Effector CD4-positive, alpha-beta T cell (primary cell): Measurements from ENCODE around the gene LRRK1.

Source experiments
- DNase-seq: peaks from one replicate; pipeline ENCODE4 v3.0.0-alpha.2; 2020

The LRRK1 gene

DNA sequence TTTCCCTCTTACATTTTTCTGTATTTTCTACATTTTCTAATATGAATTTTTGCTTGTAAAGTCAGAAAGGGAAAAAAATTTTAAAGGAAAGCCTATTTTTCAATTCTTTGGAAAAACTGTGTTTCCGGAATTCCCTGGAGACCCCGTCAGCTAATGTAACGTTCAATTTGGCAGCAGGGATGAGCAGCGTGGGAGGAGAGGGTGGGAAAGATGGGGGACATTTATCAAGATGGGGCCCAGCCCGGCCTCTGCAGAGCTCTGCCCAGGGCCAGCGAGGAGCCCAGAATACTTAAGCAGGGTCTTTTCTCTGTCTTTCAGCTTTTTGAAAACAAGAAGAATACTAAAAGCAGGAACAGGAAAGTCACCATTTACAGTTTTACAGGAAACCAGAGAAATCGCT lies 129.0 kb downstream of the LRRK1 start:
- no peak for DNase-seq

DNA sequence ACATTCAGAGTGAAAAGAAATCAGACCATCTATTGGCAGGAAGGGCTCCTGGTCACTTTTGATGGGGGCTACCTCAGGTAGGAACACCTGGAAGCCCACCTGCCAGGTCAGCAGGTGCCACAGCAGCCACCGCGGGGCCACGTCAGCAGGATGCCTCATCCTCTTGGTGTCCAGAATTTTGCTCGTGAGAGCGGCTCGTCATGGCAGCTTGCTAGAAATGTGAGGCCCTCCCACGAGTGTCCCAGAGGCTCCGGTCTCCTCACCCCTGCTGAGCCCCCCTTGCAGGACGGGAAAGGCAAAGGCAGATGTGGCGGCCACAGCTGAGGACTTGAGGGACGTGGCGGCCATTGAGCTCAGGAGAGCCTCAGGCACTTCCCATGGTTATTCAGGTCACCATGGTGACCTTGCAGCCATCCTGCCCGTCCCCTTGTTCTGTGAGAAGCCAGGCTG lies 129.4 kb downstream of the LRRK1 start:
- no peak for DNase-seq

DNA sequence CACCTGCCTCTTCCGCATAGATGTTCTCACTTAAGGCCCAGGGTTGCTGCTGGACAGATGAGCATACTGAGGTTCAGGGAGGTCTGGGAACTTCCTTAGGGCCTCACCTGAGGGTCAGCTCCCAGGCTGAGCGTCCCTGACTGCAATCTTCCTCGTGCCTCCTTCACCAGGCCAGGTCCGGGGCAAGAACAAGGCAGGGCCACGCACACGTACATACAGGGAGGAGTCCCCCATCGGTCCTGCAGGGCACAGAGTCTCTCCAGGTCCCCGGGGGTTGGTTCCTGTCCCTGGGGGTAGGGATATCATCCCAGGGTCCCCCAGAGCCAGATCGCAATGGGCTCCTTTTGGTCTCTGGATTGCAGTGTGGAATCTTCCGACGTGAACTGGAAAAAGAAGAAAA lies 130.1 kb downstream of the LRRK1 start:
- DNase-seq = no peak

DNA sequence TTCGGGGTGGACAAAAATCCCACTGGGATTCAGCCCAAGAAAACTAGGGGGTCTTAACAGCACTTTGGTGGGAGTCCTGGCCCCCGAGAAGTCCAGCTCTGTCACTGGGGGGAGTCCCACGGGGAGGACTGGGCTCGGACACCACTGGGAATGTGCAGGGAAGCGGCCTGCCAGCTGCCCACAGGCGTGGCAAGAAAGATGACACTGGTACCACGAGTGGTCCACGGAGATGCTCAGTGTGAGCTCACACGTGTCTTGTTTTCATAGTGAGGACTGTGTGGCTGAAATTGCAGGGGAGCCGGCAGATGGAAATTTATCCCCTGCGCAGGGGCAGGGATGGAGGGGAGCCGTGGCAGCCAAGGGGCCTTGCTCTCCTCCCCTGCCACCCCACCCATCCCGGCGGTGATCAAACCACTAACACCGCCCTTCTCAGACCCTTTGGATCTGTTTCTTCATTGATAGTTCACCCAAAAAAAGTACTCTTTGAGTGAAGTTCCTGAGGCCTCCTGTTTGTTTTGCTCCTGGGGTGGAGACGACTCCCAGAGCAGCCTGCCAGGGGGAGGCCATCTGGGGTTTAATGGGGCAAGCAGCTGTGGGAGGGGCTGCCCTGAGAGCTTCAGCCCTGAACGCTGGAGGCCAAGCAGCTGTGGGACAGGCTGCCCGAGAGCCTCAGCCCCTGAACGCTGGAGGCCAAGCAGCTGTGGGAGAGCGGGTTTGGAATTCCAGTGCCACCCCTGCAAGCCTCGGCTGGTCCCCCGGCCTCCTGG lies 130.9 kb downstream of the LRRK1 start:
- no peak for DNase-seq

DNA sequence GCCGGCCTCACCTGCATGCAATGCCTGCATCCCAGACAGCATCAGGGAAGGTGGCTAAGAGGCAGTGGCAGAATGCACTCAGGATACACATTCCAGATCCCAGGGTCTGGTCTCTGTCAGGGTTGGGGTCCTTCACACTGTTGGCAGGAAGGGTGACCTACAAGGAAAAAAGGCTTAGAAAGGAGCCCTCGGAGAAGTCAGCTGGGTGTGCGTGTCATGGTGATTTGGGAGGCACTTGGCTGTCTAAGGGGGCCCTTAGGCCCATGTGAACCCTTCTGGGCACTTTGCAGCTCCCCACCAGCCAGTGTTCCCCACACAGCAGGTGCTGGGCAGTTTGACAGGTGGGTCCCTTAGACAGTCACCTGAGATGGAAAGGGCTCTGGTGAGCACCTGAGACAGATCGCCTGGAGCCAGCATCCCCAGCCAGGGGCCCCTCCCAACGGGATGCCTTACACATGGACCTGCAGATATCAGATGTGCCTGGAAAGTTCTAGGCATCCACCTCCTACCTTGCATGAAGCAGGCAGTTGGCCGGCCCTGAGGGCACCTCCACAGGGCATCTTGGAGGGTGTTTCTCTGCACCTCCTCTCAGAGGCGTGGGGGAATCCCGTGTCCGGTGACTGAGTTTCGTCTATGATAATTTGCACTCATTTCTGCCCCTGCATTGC lies 131.6 kb downstream of the LRRK1 start:
- DNase-seq = no peak

DNA sequence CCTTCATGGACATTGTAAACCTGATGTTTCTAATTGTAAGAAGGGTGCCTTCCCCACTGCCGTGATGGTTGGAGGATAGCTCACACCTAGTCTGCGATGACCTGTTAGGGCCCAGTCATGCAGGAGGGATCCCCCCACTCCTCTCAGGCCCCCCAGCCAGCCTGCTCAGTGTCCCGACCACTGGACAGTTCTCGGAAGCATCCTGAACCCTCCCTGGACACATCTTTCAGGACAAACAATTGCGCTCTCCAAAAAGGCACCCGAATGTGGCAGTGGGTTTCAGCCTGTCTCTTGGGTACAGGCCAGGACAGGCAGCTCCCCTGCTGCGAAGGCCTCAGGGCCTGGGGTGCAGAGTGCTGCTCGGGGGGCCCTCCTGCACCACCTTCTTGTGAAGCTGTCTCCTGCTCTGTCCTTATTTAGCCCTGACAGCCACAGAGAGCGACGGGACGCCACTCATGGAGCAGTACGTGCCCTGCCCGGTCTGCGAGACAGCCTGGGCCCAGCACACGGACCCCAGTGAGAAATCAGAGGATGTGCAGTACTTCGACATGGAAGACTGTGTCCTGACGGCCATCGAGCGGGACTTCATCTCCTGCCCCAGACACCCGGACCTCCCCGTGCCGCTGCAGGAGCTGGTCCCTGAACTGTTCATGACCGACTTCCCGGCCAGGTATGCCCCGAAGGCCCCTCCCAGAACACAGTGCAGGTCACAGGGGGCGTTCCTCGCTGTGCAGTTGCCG lies 132.3 kb downstream of the LRRK1 start:
- no peak for DNase-seq

DNA sequence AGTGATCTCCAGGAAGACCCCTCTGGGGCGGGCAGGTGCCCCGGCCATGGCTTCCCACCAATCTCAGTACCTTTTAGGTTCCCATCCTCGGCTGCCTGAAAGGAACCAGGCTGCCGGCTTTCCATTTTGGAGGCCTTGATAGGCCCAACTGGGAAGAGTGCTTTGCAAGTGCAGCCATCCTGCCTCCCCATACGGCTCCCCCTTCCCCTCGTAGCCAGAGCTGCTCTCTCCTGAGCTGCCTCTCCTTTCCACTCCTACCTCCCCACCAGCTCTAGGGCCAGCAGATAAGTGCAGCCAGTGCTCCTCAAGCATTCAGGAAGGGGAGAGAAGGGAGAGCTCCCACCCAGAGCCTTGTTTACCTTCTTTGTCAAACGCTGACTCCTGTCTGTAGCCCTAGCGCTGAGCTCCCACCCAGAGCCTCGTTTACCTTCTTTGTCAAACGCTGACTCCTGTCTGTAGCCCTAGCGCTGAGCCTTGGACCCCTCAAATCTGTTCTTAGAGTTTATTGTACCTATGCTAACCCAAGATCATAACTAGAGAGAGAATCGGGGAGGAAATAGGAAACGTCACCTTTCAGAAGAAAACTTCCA lies 133.0 kb downstream of the LRRK1 start:
- DNase-seq = no peak

DNA sequence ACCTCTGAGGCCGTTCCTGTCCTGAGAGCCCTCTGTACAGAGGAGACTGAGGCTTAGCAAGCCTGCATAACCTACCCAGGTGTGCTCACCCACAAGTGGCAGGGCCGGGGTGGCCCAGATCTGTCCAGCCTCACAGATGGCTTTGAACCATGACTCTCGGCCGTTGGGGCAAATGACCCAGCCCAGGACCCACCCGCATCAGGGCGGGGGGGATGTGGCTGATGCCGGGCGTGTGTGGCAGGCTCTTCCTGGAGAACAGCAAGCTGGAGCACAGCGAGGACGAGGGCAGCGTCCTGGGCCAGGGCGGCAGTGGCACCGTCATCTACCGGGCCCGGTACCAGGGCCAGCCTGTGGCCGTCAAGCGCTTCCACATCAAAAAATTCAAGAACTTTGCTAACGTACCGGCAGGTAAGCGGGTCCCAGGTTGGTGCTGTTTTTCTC lies 133.5 kb downstream of the LRRK1 start:
- DNase-seq = no peak

DNA sequence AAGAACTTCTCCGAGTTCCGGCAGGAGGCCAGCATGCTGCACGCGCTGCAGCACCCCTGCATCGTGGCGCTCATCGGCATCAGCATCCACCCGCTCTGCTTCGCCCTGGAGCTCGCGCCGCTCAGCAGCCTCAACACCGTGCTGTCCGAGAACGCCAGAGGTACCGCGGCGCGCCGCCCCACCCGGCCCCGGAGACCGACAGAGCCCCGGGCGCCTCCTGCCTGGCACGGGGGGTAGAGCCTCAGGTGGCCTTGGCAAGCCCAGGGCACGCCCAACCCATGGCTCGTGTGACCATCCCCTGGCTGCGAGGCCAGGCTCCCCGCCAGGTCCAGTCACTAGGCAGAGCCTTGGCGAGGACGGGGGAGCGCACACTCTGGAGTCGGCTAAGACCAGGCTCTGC lies 134.1 kb downstream of the LRRK1 start:
- no peak for DNase-seq

DNA sequence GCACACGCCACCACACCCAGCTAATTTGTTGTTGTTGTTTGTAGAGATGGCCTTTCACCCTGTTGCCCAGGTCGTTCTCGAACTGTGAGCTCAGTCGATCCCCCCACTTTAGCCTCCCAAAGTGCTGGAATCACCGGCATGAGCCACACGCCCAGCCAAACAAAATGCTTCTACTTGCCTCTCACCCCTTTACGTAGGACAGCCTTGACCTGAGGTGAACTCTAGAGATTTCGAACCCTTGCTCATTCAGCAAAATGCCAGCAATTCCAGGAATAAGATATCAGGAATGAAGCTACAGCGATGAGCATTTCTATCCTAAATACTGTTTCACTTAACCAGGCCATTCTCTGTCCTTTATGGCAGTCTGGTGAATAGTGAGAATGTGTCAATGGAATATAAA lies 135.0 kb downstream of the LRRK1 start:
- DNase-seq = no peak

DNA sequence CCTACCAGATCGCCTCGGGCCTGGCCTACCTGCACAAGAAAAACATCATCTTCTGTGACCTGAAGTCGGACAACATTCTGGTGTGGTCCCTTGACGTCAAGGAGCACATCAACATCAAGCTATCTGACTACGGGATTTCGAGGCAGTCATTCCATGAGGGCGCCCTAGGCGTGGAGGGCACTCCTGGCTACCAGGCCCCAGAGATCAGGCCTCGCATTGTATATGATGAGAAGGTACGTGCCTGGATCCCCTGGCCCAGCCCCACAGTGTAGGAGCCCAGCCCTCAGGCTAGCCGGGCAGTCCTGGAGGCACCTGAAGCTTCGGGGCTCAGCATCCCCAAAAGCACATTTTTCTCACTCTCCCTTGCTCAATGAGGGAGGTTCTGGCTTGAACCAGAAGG lies 135.8 kb downstream of the LRRK1 start:
- no peak for DNase-seq

DNA sequence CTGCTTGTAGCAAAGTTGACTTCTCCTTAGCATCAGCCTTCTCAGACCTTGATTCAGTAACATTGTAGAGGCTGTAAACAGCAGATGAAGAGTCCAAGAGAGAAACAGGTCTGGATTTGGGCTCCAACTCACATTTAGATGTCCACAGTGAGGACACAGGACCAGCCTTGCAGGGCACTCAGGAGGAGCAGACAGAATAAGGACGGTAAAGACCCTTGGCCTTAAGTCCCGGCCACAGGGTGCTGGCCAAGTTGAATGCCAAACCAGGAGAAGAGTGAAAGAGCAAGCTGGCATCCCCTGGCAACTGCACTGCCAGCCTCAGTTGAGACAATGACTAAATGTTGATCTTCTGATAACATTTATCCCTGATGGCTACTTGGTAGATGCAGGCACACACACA lies 136.3 kb downstream of the LRRK1 start:
- DNase-seq = no peak

DNA sequence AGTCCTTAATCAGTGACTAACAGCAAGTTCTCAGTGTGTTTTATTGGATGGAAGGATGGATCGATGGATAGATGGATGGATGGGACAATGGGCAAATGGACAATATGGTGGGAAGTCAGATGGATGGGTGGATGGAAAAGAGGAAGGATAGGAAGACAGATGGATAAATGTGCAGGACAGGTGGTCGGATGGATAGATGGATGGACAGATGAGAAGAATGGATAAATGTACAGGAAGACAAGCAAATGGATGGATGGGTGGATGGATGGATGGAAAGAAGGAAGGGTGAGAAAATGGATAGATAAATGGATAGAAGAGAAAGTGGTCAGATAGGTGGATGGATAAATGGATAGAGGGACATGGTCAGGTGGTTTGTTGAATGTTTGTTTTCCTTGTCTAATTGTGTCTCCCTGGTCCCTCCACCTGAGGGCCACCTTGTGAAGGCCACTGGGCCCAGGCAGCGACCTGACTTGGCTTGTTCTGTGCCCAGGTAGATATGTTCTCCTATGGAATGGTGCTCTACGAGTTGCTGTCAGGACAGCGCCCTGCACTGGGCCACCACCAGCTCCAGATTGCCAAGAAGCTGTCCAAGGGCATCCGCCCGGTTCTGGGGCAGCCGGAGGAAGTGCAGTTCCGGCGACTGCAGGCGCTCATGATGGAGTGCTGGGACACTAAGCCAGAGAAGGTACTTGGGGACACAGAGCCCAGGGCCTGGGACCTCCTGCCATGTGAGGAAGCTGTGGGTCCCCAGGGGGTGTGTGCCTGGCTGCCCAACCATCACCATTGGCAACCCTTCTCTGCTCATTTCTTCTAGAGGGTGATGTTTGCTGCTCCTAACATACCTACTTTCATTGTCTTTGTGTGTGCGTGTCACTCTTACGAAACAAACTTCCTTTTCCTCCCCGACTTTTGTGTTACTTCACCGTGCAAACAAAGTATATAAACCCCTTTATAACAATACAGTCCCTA lies 137.5 kb downstream of the LRRK1 start:
- no peak for DNase-seq

DNA sequence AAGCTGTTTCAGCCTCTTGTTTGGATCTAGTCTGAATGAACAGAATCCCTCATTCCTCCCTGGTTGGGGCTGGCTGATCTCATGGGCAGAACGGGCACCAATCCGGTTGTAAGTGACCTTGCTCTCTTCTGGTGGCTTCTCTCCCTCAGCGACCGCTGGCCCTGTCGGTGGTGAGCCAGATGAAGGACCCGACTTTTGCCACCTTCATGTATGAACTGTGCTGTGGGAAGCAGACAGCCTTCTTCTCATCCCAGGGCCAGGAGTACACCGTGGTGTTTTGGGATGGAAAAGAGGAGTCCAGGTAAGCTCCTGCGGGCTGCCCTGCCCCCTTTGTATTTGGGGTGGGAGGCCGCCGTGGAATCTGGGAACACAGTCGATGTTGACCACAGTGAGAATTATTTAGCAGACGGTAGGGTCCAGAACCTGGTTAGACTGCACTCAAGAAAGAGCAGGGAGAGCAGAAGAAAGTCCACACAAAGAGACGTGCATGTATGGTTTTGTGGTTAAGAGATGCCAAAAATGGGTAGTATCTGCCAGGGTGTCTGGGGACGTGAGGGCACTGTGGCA lies 138.8 kb downstream of the LRRK1 start:
- DNase-seq = no peak

DNA sequence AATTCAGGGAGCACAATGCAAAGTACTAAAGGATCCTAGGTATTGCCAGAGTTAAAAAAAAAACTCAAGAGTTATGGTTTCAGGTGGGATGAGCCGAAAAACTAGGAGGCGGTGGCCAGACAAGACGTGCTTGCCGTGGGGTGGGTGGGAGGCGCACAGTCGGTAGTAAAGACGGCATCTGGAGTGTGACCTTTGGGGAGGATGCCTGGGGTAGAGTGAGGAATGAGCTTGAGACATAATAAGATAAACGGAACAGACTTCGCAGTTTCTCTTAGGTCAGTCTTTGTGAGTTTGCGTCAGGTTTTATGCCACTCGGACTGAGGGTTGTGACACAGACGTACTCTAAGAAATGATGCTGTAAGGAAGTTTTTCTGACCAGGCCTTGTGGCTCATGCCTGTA lies 139.6 kb downstream of the LRRK1 start:
- DNase-seq = no peak

DNA sequence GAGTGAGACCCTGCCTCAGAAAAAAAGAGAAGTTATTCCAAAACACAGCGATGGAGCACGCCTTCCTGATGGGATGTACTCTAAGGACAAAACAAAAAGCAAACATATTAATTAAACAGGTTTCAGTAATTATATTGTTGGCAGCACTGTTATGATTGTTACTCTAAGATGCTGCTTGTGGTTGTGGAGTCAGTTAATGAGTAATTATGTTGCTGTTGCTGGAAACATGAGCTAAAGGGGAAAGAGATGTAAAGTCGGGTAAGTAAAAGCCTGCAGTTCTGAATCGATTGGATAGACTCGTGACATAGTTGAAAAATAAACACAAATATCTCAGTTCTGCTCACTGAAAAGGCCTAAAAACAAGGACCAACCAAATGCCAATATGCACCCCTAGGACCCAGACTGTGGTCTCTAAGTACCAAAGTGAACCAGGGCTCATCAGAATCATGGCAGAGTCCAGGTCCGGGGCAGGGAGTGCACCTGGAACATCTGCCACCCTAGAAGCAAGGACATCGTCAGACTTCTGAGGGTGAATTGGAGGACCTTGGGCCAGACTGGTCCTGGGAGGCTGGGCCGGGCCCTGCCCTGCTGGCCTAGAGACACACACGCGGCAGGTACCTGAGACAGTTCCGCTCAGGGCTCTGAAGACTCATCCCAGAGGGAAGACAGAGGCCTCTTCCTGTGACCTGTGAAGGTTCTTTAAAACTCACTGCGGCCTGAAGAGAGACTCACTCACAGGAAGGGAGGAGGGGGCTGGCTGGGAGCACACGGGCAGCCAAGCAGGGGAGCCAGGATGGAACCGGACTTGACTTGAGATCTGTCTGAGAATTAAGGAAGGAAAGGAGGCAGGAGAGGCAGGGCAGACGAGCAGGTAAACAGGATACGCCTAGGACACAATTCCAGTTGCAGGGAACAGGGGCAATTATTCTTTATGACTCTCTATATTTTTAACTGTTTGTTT lies 140.5 kb downstream of the LRRK1 start:
- DNase-seq = no peak

DNA sequence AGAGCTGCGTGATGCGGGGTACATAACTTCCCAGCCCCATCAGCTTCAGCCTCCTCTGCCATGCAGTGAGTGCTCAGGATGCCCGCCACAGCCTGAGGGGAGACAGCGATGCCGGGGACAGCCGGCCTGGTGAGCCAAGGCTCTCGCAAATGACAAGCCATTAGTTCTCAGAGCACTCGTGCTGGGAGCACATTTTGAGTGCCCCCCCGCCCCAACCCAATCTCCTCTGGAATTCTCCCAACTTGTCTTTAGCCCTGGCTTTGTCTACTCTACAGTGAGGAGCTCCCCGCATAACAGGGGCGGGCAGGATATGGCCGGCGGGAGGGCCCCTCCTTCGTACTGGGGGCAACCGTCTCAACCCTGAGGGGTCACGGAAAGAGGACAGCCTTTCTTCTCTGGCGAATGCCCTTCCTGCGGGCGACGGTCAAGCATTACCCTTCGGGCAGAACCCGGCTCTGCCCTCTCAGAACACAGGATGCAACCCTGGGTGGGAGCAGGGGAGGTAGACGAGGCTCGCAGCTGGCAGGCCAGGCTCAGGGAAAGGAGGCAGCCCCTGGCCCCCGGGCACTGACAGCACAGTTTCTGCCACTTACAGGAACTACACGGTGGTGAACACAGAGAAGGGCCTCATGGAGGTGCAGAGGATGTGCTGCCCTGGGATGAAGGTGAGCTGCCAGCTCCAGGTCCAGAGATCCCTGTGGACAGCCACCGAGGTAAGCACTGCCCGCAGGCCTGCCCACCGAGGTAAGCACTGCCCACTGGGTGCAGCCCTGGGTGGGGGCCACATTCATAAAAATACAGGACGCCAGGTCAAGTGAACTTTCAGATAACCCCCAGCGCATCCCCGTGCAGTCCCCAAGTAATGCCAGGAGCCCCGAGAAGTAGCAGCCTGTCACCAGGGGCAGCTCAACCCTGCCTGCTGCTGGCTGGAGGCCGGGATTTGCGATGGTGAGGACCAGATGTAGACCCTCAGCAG lies 141.7 kb downstream of the LRRK1 start:
- DNase-seq = no peak

DNA sequence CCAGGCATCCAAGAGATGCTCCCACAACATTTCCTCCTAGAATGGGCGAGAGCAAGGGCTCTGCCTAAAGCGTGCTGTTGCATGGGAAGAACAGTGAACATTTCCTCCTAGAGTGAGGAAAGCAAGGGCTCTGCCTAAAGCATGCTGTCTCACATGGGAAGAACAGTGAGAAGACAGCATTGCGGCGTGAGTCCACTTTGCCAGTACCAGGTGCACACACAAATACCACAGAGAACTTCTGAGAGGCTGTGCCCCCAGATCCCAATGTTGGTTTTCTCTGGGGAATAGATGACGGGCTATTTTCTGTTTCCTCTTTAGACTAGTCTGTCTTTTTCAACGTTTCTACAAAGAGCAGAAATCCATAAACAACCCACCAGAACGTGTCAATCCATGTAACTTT lies 142.9 kb downstream of the LRRK1 start:
- no peak for DNase-seq

DNA sequence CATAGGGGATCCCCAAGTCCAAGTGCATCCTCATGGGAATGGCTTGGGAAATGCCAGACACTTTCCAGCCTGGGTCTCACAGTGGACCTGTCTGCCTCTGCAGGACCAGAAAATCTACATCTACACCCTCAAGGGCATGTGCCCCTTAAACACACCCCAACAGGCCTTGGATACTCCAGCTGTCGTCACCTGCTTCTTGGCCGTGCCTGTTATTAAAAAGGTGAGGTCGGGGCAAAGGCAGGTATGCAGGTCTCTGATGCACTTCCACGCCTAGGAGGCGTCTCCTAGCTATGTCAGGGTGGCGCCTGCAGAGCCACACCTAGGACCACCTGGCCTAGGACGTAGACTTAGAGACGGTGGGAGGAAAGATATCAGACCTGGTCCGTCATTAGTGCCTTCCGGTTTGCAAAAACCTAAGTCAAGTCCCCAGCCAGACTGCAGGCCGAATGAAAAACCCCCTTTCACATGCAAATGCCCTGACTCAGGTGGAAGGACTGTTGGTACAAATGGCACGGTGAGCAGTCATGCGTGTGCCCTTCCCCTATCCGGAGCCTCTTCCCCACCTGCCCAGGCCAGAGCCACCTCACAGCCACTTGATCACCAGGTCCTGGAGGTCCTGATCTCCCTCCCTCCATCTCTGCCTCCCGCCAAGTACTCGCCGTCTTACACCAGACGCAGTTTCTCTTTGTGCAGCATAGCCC lies 143.5 kb downstream of the LRRK1 start:
- no peak for DNase-seq
